ENCODE results near the gene SHQ1. TPM values are rescaled to one million over a fixed set of nuclear protein-coding genes. Genes with fewer than 3 reads are reported as not detected.

Gene SHQ1
- total RNA-seq, 1 experiment from 2014 or later = 27.6 TPM

DNA sequence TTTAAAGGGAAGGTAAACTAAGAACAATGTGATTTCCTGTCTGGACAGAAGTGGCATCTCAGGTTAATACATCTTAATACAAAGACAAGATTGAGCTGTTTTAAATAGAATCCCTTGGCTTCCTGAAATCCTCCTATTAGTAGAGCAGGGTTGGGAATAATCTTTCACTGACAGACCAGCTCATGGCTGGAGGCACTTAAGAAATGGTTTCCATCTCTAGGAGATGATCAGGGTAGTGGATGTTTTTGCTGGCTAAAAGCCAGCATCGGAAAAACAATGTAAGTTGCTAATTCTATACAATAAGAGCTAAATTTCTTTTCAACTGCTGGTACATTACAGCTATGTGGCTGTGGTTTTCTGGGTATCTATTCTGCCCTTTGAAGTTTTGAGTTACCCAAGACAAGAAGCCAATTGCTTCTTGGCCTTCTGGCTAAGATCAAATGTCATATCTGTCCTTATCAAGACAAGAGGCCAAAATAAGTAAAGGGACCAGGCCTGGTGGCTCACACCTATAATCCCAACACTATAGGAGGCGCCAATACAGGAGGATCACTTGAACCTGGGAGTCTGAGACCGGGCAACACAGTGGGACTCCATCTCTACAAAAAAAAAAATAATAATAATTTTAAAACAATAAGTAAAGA, 49.6 kb downstream of the SHQ1 start:
- ChIA-PET CTCF (no interaction called here), RAD21 (ENCODE audit: low non-redundant PET in 1 of 2, low total read pairs in 2 of 2, uncharacterized antibody in 2 of 2, unreplicated experiment in 2 of 2) (no interaction called here), POLR2A (no interaction called here)
- no peak overlapping the region for H2AFZ ChIP-seq (ENCODE audit: low read depth, low read length, poor library complexity, severe bottlenecking)
- ATAC-seq (no peak), DNase-seq (ENCODE audit: low read depth, low spot score) (no peak)
- H3K4me1 ChIP-seq (ENCODE audit: control insufficient read depth in 1 of 2, insufficient read depth in 2 of 2, low read length in 2 of 2) = no peaks in the 10 kb centered on the region
- H4K20me1 ChIP-seq (ENCODE audit: insufficient read depth) = no peaks in the 10 kb centered on the region
- no TSS peak for BruUV-seq (replicated peaks)
- H3K36me3 ChIP-seq (ENCODE audit: control insufficient read depth in 1 of 2, insufficient read depth in 2 of 2, low read length in 2 of 2) = no peaks in the 10 kb centered on the region
- no peaks in the 10 kb centered on the region for H3K9me2 ChIP-seq (ENCODE audit: insufficient read depth)
- no peak overlapping the region for H3K27ac ChIP-seq (ENCODE audit: low read depth, low read length)
- H3K79me2 ChIP-seq (ENCODE audit: insufficient read depth, low read length) = no peaks in the 10 kb centered on the region
- no peak overlapping the region for H3K4me2 ChIP-seq (ENCODE audit: low read length)
- TF ChIP-seq, protein P1, sequence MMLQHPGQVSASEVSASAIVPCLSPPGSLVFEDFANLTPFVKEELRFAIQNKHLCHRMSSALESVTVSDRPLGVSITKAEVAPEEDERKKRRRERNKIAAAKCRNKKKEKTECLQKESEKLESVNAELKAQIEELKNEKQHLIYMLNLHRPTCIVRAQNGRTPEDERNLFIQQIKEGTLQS (IDR thresholded peaks at IDR 0.05) = no peak
- TF ChIP-seq JUND (IDR thresholded peaks at IDR 0.05) = no peak
- TF ChIP-seq EGR1 (IDR thresholded peaks at IDR 0.05; ENCODE audit: low read depth) = no peak
- TF ChIP-seq CEBPB (IDR thresholded peaks at IDR 0.05; ENCODE audit: low read depth) = no peak
- no peak for TF ChIP-seq CBX3 (IDR thresholded peaks at IDR 0.05; ENCODE audit: low read depth)
- TF ChIP-seq, protein P2, sequence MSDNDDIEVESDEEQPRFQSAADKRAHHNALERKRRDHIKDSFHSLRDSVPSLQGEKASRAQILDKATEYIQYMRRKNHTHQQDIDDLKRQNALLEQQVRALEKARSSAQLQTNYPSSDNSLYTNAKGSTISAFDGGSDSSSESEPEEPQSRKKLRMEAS (IDR thresholded peaks at IDR 0.05) = no peak
- TF ChIP-seq, protein P3, sequence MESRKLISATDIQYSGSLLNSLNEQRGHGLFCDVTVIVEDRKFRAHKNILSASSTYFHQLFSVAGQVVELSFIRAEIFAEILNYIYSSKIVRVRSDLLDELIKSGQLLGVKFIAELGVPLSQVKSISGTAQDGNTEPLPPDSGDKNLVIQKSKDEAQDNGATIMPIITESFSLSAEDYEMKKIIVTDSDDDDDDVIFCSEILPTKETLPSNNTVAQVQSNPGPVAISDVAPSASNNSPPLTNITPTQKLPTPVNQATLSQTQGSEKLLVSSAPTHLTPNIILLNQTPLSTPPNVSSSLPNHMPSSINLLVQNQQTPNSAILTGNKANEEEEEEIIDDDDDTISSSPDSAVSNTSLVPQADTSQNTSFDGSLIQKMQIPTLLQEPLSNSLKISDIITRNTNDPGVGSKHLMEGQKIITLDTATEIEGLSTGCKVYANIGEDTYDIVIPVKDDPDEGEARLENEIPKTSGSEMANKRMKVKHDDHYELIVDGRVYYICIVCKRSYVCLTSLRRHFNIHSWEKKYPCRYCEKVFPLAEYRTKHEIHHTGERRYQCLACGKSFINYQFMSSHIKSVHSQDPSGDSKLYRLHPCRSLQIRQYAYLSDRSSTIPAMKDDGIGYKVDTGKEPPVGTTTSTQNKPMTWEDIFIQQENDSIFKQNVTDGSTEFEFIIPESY (IDR thresholded peaks at IDR 0.05; ENCODE audit: extremely low read depth, insufficient replicate concordance, low read length) = no peak
- TF ChIP-seq TCF7L2 (IDR thresholded peaks at IDR 0.05; ENCODE audit: borderline replicate concordance, extremely low read depth, insufficient read depth, insufficient read length) = no peak
- no peak for TF ChIP-seq ZNF274 (IDR thresholded peaks at IDR 0.05; ENCODE audit: low read depth, low read length)
- no peak for TF ChIP-seq ELF1 (IDR thresholded peaks at IDR 0.05; ENCODE audit: borderline replicate concordance, low read depth)
- no peak for TF ChIP-seq SIN3A (IDR thresholded peaks at IDR 0.05; ENCODE audit: low read depth)
- TF ChIP-seq SP1 (IDR thresholded peaks at IDR 0.05; ENCODE audit: low read depth) = no peak
- no peak for TF ChIP-seq EZH2phosphoT487 (IDR thresholded peaks at IDR 0.05; ENCODE audit: borderline replicate concordance)
- TF ChIP-seq RAD21 (IDR thresholded peaks at IDR 0.05; ENCODE audit: low read depth) = no peak
- TF ChIP-seq POLR2A (IDR thresholded peaks at IDR 0.05; ENCODE audit: borderline replicate concordance, extremely low read depth, insufficient read depth, insufficient read length) = no peak
- TF ChIP-seq, protein P4, sequence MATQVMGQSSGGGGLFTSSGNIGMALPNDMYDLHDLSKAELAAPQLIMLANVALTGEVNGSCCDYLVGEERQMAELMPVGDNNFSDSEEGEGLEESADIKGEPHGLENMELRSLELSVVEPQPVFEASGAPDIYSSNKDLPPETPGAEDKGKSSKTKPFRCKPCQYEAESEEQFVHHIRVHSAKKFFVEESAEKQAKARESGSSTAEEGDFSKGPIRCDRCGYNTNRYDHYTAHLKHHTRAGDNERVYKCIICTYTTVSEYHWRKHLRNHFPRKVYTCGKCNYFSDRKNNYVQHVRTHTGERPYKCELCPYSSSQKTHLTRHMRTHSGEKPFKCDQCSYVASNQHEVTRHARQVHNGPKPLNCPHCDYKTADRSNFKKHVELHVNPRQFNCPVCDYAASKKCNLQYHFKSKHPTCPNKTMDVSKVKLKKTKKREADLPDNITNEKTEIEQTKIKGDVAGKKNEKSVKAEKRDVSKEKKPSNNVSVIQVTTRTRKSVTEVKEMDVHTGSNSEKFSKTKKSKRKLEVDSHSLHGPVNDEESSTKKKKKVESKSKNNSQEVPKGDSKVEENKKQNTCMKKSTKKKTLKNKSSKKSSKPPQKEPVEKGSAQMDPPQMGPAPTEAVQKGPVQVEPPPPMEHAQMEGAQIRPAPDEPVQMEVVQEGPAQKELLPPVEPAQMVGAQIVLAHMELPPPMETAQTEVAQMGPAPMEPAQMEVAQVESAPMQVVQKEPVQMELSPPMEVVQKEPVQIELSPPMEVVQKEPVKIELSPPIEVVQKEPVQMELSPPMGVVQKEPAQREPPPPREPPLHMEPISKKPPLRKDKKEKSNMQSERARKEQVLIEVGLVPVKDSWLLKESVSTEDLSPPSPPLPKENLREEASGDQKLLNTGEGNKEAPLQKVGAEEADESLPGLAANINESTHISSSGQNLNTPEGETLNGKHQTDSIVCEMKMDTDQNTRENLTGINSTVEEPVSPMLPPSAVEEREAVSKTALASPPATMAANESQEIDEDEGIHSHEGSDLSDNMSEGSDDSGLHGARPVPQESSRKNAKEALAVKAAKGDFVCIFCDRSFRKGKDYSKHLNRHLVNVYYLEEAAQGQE (IDR thresholded peaks at IDR 0.05; ENCODE audit: low read depth) = no peak
- TF ChIP-seq SRF (IDR thresholded peaks at IDR 0.05; ENCODE audit: low read depth) = no peak
- TF ChIP-seq YY1 (IDR thresholded peaks at IDR 0.05; ENCODE audit: extremely low read depth, insufficient replicate concordance, low read depth, low read length) = no peak
- TF ChIP-seq ZFX (IDR thresholded peaks at IDR 0.05) = no peak
- TF ChIP-seq POLR2AphosphoS5 (IDR thresholded peaks at IDR 0.05; ENCODE audit: low read depth, low read length) = no peak
- H3K27me3 ChIP-seq (ENCODE audit: insufficient read depth, low read length) = no peaks in the 10 kb centered on the region
- no peaks in the 10 kb centered on the region for H3K9me3 ChIP-seq (ENCODE audit: control insufficient read depth in 1 of 2, insufficient read depth in 1 of 2, low read depth in 1 of 2, low read length in 2 of 2)
- no peak overlapping the region for H3K4me3 ChIP-seq (replicated peaks in 1 of 2; ENCODE audit: low read depth in 1 of 2, low read length in 2 of 2)
- H3K9ac ChIP-seq (ENCODE audit: low read length) = no peak overlapping the region
- intact Hi-C loops (cut with micrococcal nuclease) = no loop called here

Data from HCT116 (cell line).